NCI-H526 (cell line): ENCODE results near the gene NFATC1.

ENCODE experiments used
- DNase-seq, 2 experiments: peaks; one replicate each; lab custom pipeline; 2025; lab: John Stamatoyannopoulos, UW

Gene NFATC1

GRCh38 chr18:79405019-79405780 lies 9.5 kb downstream of the NFATC1 start:
- peak; percentile 80 for DNase-seq

- peak in 1 of 2 experiments; percentile 78 for DNase-seq
Measured at GRCh38 chr18:79405781-79406575, 10.2 kb downstream of the NFATC1 start.

- no peak for DNase-seq
Measured at GRCh38 chr18:79406708-79407107, 11.0 kb downstream of the NFATC1 start.

- no peak for DNase-seq
Measured at GRCh38 chr18:79409313-79409712, 13.6 kb downstream of the NFATC1 start.

GRCh38 chr18:79410171-79410641 lies 14.5 kb downstream of the NFATC1 start:
- no peak for DNase-seq

GRCh38 chr18:79410731-79411613 lies 15.2 kb downstream of the NFATC1 start:
- no peak for DNase-seq

- DNase-seq, result peak in 1 of 2 experiments; percentile 22
Measured at GRCh38 chr18:79411614-79412526, 16.1 kb downstream of the NFATC1 start.

GRCh38 chr18:79413025-79413424 lies 17.3 kb downstream of the NFATC1 start:
- no peak for DNase-seq

GRCh38 chr18:79413426-79413825 lies 17.7 kb downstream of the NFATC1 start:
- DNase-seq, result no peak

- DNase-seq, result no peak
Measured at GRCh38 chr18:79413901-79414300, 18.2 kb downstream of the NFATC1 start.

GRCh38 chr18:79416022-79416676 lies 20.4 kb downstream of the NFATC1 start:
- no peak for DNase-seq

- DNase-seq, result no peak
Measured at GRCh38 chr18:79416677-79417052, 20.9 kb downstream of the NFATC1 start.

- DNase-seq, result no peak
Measured at GRCh38 chr18:79418236-79418635, 22.5 kb downstream of the NFATC1 start.

GRCh38 chr18:79418642-79419041 lies 22.9 kb downstream of the NFATC1 start:
- no peak for DNase-seq

GRCh38 chr18:79420033-79420745 lies 24.5 kb downstream of the NFATC1 start:
- DNase-seq, result no peak

GRCh38 chr18:79421275-79421857 lies 25.6 kb downstream of the NFATC1 start:
- no peak for DNase-seq

GRCh38 chr18:79422022-79422782 lies 26.5 kb downstream of the NFATC1 start:
- DNase-seq, result no peak

GRCh38 chr18:79422783-79423165 lies 27.0 kb downstream of the NFATC1 start:
- DNase-seq, result no peak
